ENCODE measurements around the gene TM7SF2.

DNA sequence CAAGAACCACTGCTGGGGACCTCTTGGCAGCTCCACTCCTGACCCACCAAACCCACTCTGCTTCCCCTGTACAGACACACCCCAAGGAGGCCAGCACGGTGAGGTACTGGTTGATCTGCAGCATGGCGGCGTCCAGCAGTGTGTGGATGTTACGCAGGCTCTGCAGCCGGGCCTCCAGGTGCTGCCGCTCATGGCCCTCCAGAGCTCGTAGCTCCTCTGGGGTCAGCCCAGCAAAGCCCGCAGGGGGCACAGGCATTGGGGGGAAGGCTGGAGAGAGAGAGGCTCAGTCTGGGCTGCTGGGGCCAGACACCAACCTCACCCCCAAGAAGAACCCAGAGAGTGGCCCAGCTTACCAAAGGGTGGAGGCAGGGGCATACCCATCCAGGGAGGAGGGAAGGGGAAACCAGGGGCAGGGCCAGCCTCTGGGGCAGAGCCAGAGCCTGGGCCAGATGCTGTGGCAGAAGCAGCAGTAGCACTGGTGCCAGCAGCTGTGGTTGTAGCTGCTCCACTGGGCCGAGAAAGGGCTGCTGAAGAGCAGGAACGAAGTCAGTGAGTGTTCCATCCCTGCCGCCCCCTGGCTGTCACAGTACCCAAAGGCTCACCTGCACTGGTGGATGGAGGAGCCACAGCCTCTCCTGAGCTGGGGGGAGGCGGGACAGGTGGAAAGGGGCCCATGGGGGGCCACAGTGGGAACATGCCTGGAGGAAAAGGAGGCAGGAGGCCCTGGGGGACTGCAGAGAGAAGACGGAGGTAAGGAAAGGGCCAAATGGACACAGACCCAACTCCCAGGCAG, 18.2 kb downstream of the TM7SF2 start:
- TF ChIP-seq, protein P1, sequence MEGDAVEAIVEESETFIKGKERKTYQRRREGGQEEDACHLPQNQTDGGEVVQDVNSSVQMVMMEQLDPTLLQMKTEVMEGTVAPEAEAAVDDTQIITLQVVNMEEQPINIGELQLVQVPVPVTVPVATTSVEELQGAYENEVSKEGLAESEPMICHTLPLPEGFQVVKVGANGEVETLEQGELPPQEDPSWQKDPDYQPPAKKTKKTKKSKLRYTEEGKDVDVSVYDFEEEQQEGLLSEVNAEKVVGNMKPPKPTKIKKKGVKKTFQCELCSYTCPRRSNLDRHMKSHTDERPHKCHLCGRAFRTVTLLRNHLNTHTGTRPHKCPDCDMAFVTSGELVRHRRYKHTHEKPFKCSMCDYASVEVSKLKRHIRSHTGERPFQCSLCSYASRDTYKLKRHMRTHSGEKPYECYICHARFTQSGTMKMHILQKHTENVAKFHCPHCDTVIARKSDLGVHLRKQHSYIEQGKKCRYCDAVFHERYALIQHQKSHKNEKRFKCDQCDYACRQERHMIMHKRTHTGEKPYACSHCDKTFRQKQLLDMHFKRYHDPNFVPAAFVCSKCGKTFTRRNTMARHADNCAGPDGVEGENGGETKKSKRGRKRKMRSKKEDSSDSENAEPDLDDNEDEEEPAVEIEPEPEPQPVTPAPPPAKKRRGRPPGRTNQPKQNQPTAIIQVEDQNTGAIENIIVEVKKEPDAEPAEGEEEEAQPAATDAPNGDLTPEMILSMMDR (IDR thresholded peaks at IDR 0.05; ENCODE audit: low read depth, low read length): no peak
- TF ChIP-seq EZH2phosphoT487 (IDR thresholded peaks at IDR 0.05; ENCODE audit: low read depth): no peak

Data from OCI-LY3 (cell line).